HepG2 (cell line): Measurements from ENCODE around the gene CHRNB1.
A peak's percentile ranks its signal among the peaks of the same experiment; 100 is the strongest.

ENCODE experiments used
- CEBPB ChIP-seq: IDR thresholded peaks from 2 replicates; pipeline ENCODE4 v1.6.1; 2011; ENCODE audit warnings: low read depth, low read length, improper control_type of control experiment, borderline replicate concordance
- CEBPG ChIP-seq: IDR thresholded peaks from 2 replicates; pipeline ENCODE4 v1.6.1; 2016
- POLR2A ChIP-seq, 2 experiments: IDR thresholded peaks; 2 replicates each; pipeline ENCODE4 v1.6.1; 2011; ENCODE audit warnings: low read depth in 2 of 2, low read length in 2 of 2, mild to moderate bottlenecking in 1 of 2, moderate library complexity in 1 of 2; ENCODE audit not compliant: insufficient read depth in 1 of 2
- TCF7 ChIP-seq: sonication (generic); IDR thresholded peaks from 2 replicates; pipeline ENCODE4 v1.6.1; 2016; ENCODE audit warnings: antibody characterized with exemption, low read depth
- YY1 ChIP-seq: IDR thresholded peaks from 2 replicates; pipeline ENCODE4 v1.6.1; 2011; ENCODE audit warnings: low read length, low read depth, moderate library complexity, mild to moderate bottlenecking; ENCODE audit not compliant: insufficient read depth, insufficient replicate concordance

DNA sequence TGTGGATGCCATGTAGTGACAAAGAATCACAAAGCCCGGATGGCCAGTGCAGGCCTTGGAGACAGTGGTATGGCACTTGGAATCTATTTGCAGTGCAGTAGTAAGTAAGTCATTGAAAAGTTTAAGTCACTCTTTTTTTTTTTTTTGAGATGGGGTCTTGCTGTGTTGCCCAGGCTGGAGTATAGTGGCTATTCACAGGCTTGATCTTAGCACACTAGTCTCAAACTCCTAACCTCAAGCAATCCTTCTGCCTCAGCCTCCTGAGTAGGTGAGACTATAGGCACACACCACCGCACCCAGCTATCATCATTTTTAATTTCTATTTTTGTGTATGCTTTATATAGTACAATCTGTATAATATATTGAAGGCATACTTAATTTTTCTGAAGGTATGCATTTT, 46.2 kb upstream of the CHRNB1 start:
- TF ChIP-seq POLR2A (IDR thresholded peaks at IDR 0.05; ENCODE audit: insufficient read depth in 1 of 2, low read depth in 2 of 2, low read length in 2 of 2) (0 out of 4 replicates have a peak, but pooled peaks of 1 of the 2 experiments have one; percentile 21), TCF7 (no peak), YY1 (no peak), CEBPG (CRISPR knock-in tag) (no peak), CEBPB (no peak)
